PFSK-1 (cell line): Measurements from ENCODE around the gene CRTAC1.

Source experiments
- FOXP2 ChIP-seq: optimal IDR thresholded peaks from 2 replicates; pipeline ENCODE3; 2011; ENCODE audit warnings: borderline replicate concordance, control low read depth, inconsistent platforms; ENCODE audit not compliant: insufficient read depth; ENCODE audit errors: extremely low read length, extremely low read depth
- POLR2AphosphoS5 ChIP-seq: IDR thresholded peaks from 2 replicates; pipeline ENCODE4 v1.6.1; 2012; ENCODE audit warnings: low read depth, mild to moderate bottlenecking, control low read depth, low read length, moderate library complexity
- TF ChIP-seq, protein P1 (sequence below), 2 experiments: IDR thresholded peaks; 2 replicates each; pipeline versions ENCODE4 v1.6.1 to v1.8.0; 2011 to 2012; ENCODE audit warnings: low read depth in 2 of 2, low read length in 2 of 2, control low read depth in 1 of 2, inconsistent platforms in 1 of 2, mild to moderate bottlenecking in 1 of 2, moderate library complexity in 1 of 2; ENCODE audit not compliant: insufficient read depth in 1 of 2

DNA sequence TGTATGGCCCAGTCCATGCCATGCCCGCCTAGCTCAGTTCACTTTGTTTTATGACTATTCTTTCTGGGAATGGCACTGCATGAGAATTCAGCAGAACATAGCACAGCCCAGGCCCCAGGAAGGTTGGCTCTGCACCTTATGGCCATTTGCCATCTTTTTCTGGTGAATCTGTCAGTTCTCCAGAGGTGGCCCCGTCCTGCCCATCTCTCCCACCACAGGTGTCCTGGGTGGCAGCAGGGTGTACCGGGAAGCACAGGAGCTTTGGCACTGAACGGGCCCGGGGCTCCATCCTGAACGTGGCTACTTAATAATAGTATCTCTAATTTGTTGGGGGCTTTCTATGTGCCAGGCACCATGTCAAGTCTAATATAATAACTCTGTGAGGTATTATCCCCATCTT is 156.1 kb downstream of the CRTAC1 start:
- TF ChIP-seq POLR2AphosphoS5 (no peak), FOXP2 (no peak)
- TF ChIP-seq, protein P1, sequence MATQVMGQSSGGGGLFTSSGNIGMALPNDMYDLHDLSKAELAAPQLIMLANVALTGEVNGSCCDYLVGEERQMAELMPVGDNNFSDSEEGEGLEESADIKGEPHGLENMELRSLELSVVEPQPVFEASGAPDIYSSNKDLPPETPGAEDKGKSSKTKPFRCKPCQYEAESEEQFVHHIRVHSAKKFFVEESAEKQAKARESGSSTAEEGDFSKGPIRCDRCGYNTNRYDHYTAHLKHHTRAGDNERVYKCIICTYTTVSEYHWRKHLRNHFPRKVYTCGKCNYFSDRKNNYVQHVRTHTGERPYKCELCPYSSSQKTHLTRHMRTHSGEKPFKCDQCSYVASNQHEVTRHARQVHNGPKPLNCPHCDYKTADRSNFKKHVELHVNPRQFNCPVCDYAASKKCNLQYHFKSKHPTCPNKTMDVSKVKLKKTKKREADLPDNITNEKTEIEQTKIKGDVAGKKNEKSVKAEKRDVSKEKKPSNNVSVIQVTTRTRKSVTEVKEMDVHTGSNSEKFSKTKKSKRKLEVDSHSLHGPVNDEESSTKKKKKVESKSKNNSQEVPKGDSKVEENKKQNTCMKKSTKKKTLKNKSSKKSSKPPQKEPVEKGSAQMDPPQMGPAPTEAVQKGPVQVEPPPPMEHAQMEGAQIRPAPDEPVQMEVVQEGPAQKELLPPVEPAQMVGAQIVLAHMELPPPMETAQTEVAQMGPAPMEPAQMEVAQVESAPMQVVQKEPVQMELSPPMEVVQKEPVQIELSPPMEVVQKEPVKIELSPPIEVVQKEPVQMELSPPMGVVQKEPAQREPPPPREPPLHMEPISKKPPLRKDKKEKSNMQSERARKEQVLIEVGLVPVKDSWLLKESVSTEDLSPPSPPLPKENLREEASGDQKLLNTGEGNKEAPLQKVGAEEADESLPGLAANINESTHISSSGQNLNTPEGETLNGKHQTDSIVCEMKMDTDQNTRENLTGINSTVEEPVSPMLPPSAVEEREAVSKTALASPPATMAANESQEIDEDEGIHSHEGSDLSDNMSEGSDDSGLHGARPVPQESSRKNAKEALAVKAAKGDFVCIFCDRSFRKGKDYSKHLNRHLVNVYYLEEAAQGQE (IDR thresholded peaks at IDR 0.05; ENCODE audit: insufficient read depth in 1 of 2, low read depth in 2 of 2, low read length in 2 of 2), result no peak
